Mesenchymal stem cell (in vitro differentiated cells and primary cell): Measurements from ENCODE around the gene USP43.

Experiments used
- DNase-seq: peaks from one replicate; pipeline ENCODE4 v3.0.0-alpha.2; 2013
- H2AFZ ChIP-seq: one replicate; pipeline ENCODE4 v1.6.1; 2013; ENCODE audit warnings: low read depth, mild to moderate bottlenecking, control low read depth, inconsistent platforms, low read length, moderate library complexity
- H2AK5ac ChIP-seq: 2 replicates; pipeline ENCODE4 v1.6.1; 2013; ENCODE audit warnings: low read length, moderate library complexity, mild to moderate bottlenecking, inconsistent platforms; ENCODE audit not compliant: severe bottlenecking
- H2BK120ac ChIP-seq: one replicate; pipeline ENCODE4 v1.6.1; 2013; ENCODE audit warnings: low read depth, mild to moderate bottlenecking, inconsistent platforms, low read length, moderate library complexity
- H2BK12ac ChIP-seq, 2 experiments: one replicate each; pipeline ENCODE4 v1.6.1; 2013; ENCODE audit warnings: inconsistent platforms in 2 of 2, low read length in 2 of 2, mild to moderate bottlenecking in 2 of 2, moderate library complexity in 2 of 2, control low read depth in 1 of 2
- H2BK15ac ChIP-seq: one replicate; pipeline ENCODE4 v1.6.1; 2013; ENCODE audit warnings: mild to moderate bottlenecking, low read depth, inconsistent platforms; ENCODE audit not compliant: poor library complexity, severe bottlenecking
- H2BK5ac ChIP-seq: 2 replicates; pipeline ENCODE4 v1.6.1; 2013; ENCODE audit warnings: low read depth, mild to moderate bottlenecking, low read length, control low read depth, inconsistent platforms; ENCODE audit not compliant: poor library complexity, severe bottlenecking
- H3K14ac ChIP-seq, 2 experiments: one replicate each; pipeline ENCODE4 v1.6.1; 2013; ENCODE audit warnings: inconsistent platforms in 2 of 2, low read length in 2 of 2, control low read depth in 1 of 2, mild to moderate bottlenecking in 1 of 2, moderate library complexity in 1 of 2
- H3K18ac ChIP-seq, 2 experiments: one replicate each; pipeline ENCODE4 v1.6.1; 2013; ENCODE audit warnings: inconsistent platforms in 2 of 2, low read length in 2 of 2, control low read depth in 1 of 2, low read depth in 1 of 2, mild to moderate bottlenecking in 1 of 2
- H3K23ac ChIP-seq, 2 experiments: one replicate each; pipeline ENCODE4 v1.6.1; 2013; ENCODE audit warnings: inconsistent platforms in 2 of 2, low read length in 2 of 2, mild to moderate bottlenecking in 2 of 2, moderate library complexity in 2 of 2, control low read depth in 1 of 2
- H3K27ac ChIP-seq: 2 replicates; pipeline ENCODE4 v1.5.1; 2013; ENCODE audit warnings: mild to moderate bottlenecking, moderate library complexity, low read length, control low read depth, inconsistent platforms; ENCODE audit not compliant: poor library complexity, severe bottlenecking
- H3K27me3 ChIP-seq, 2 experiments: 2 replicates each; pipeline versions ENCODE4 v1.6.1 to v1.7.0; 2013; ENCODE audit warnings: low read length in 2 of 2, mild to moderate bottlenecking in 2 of 2, moderate library complexity in 2 of 2, control low read depth in 1 of 2, inconsistent platforms in 1 of 2; ENCODE audit not compliant: control insufficient read depth in 1 of 2, insufficient read depth in 1 of 2
- H3K36me3 ChIP-seq, 2 experiments: 2 replicates each; pipeline versions ENCODE4 v1.6.1 to v1.7.0; 2013; ENCODE audit warnings: low read length in 2 of 2, control low read depth in 1 of 2, inconsistent platforms in 1 of 2, low read depth in 1 of 2, mild to moderate bottlenecking in 1 of 2; ENCODE audit not compliant: insufficient read depth in 2 of 2, control insufficient read depth in 1 of 2
- H3K4ac ChIP-seq, 2 experiments: one replicate each; pipeline ENCODE4 v1.6.1; 2013; ENCODE audit warnings: inconsistent platforms in 2 of 2, low read length in 2 of 2, mild to moderate bottlenecking in 2 of 2, moderate library complexity in 2 of 2, control low read depth in 1 of 2, low read depth in 1 of 2
- H3K4me1 ChIP-seq: 2 replicates; pipeline ENCODE4 v1.6.1; 2013; ENCODE audit warnings: low read depth, low read length, control low read depth; ENCODE audit not compliant: control insufficient read depth, insufficient read depth
- H3K4me2 ChIP-seq: 2 replicates; pipeline ENCODE4 v1.6.1; 2013; ENCODE audit warnings: low read length, mild to moderate bottlenecking, inconsistent platforms; ENCODE audit not compliant: poor library complexity, severe bottlenecking
- H3K4me3 ChIP-seq, 2 experiments: 2 replicates each; pipeline versions ENCODE4 v1.5.1 to v1.7.0; 2013; ENCODE audit warnings: low read length in 2 of 2, mild to moderate bottlenecking in 2 of 2, control low read depth in 1 of 2, low read depth in 1 of 2; ENCODE audit not compliant: insufficient read depth in 1 of 2
- H3K79me1 ChIP-seq: replicated peaks from 2 replicates; pipeline ENCODE4 v1.6.1; 2013; ENCODE audit warnings: mild to moderate bottlenecking, control low read depth, low read length, inconsistent platforms; ENCODE audit not compliant: poor library complexity, severe bottlenecking
- H3K9ac ChIP-seq: 2 replicates; pipeline ENCODE4 v1.7.0; 2013; ENCODE audit warnings: mild to moderate bottlenecking, low read length, moderate library complexity
- H3K9me3 ChIP-seq: 2 replicates; pipeline ENCODE4 v1.7.0; 2013; ENCODE audit warnings: mild to moderate bottlenecking, low read length; ENCODE audit not compliant: control insufficient read depth
- H4K8ac ChIP-seq: one replicate; pipeline ENCODE4 v1.6.1; 2013; ENCODE audit warnings: inconsistent platforms, mild to moderate bottlenecking, low read length, moderate library complexity
- H4K91ac ChIP-seq: one replicate; pipeline ENCODE4 v1.6.1; 2013; ENCODE audit warnings: mild to moderate bottlenecking, low read length, inconsistent platforms
- WGBS: methylation state at CpG from one replicate; pipeline ENCODE4 v1.1.7; 2013; ENCODE audit warnings: mixed read lengths; 5-methylcytosine and 5-hydroxymethylcytosine counted together

USP43 gene

DNA sequence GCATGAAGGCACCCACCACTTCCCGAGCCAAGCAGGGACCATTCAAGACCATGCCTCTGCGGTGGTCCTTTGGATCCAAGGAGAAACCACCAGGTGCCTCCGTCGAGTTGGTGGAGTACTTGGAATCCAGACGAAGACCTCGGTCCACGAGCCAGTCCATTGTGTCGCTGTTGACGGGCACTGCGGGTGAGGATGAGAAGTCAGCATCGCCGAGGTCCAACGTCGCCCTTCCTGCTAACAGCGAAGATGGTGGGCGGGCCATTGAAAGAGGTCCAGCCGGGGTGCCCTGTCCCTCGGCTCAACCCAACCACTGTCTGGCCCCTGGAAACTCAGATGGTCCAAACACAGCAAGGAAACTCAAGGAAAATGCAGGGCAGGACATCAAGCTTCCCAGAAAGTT lies 82.7 kb downstream of the USP43 start:
- WGBS, result 94% methylated on average over 18 of the region's 18 CpGs

GRCh38 chr17:9728564-9728963 lies 83.2 kb downstream of the USP43 start:
- H3K4me3 ChIP-seq, result no peak overlapping the region
- H3K23ac ChIP-seq, result no peak overlapping the region
- H2BK15ac ChIP-seq, result no peak overlapping the region
- WGBS, result 68% methylated on average over 12 of the region's 12 CpGs
- H3K79me1 ChIP-seq, result peaks cover 3% of the 10 kb centered on the region
- no peaks in the 10 kb centered on the region for H3K9me3 ChIP-seq
- H2AK5ac ChIP-seq, result no peak overlapping the region
- H2BK5ac ChIP-seq, result no peak overlapping the region
- no peak overlapping the region for H2BK120ac ChIP-seq
- H3K27ac ChIP-seq, result no peak overlapping the region
- peak overlapping the region; percentile 33 for H4K8ac ChIP-seq
- H3K4me2 ChIP-seq, result no peak overlapping the region
- H3K4ac ChIP-seq, result no peak overlapping the region
- H3K9ac ChIP-seq, result no peak overlapping the region
- DNase-seq, result no peak
- H4K91ac ChIP-seq, result no peak overlapping the region
- H3K18ac ChIP-seq, result no peak overlapping the region
- peaks cover 2% of the 10 kb centered on the region for H3K4me1 ChIP-seq
- H3K36me3 ChIP-seq, result peaks cover 0 to 24% of the 10 kb centered on the region in 2 experiments
- H3K27me3 ChIP-seq, result peaks cover 0 to 50% of the 10 kb centered on the region in 2 experiments
- no peak overlapping the region for H3K14ac ChIP-seq
- H2BK12ac ChIP-seq, result no peak overlapping the region
- no peak overlapping the region for H2AFZ ChIP-seq

More for the DNA sequence above, 82.7 kb downstream of the USP43 start:
- no peak for DNase-seq
- peaks cover 2% of the 10 kb centered on the region for H3K4me1 ChIP-seq
- no peak overlapping the region for H2AFZ ChIP-seq
- H2BK5ac ChIP-seq, result no peak overlapping the region
- no peak overlapping the region for H3K18ac ChIP-seq
- H4K91ac ChIP-seq, result no peak overlapping the region
- no peak overlapping the region for H3K4ac ChIP-seq
- no peak overlapping the region for H3K4me2 ChIP-seq
- peaks cover 0 to 50% of the 10 kb centered on the region in 2 experiments for H3K27me3 ChIP-seq
- H2AK5ac ChIP-seq, result no peak overlapping the region
- H2BK12ac ChIP-seq, result no peak overlapping the region
- H2BK15ac ChIP-seq, result no peak overlapping the region
- H4K8ac ChIP-seq, result no peak overlapping the region
- H3K36me3 ChIP-seq, result peaks cover 0 to 24% of the 10 kb centered on the region in 2 experiments
- H3K14ac ChIP-seq, result no peak overlapping the region
- no peak overlapping the region for H3K27ac ChIP-seq
- H3K23ac ChIP-seq, result no peak overlapping the region
- H3K9me3 ChIP-seq, result no peaks in the 10 kb centered on the region
- H3K79me1 ChIP-seq, result peaks cover 3% of the 10 kb centered on the region
- no peak overlapping the region for H3K9ac ChIP-seq
- H3K4me3 ChIP-seq, result no peak overlapping the region
- H2BK120ac ChIP-seq, result no peak overlapping the region

DNA sequence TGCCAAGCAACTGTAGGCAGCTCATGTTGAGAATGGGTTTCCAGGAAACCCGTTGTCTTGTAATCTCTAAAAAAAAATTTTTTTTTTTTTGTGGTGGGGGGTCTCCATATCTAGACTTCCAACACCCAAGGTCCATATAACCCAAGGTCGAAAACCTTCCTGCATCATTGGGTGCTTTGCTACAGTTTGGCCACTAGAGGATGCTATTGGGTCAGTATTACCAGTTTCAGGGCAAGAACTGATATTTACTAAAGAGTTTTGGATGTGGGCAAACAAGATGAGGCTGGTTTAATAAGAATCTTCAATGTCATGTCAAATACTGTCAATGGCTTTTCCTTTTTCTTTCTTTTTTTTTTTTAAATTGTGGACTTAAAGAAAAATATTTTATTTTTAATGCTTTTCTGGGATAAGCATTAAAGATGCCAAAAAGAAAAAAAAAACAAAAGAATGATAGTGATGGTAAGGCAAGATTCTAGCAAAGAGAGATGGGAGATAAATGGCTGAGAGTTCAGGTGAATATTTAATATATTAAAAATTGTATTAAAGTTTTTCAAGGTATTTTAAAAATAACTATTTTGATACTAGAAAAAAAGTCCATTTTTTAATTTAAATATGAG lies 83.8 kb downstream of the USP43 start:
- Histone ChIP-seq H3K27me3 (peaks cover 0 to 50% of the 10 kb centered on the region in 2 experiments), H2AFZ (no peak overlapping the region), H2BK15ac (no peak overlapping the region), H4K91ac (no peak overlapping the region), H3K14ac (no peak overlapping the region), H3K4me1 (peaks cover 2% of the 10 kb centered on the region), H3K36me3 (peaks cover 0 to 21% of the 10 kb centered on the region in 2 experiments), H3K4ac (no peak overlapping the region), H3K27ac (no peak overlapping the region), H3K79me1 (no peaks in the 10 kb centered on the region), H3K4me2 (no peak overlapping the region), H2BK120ac (no peak overlapping the region), H2AK5ac (no peak overlapping the region), H3K9ac (no peak overlapping the region), H3K18ac (no peak overlapping the region), H2BK5ac (no peak overlapping the region), H3K23ac (no peak overlapping the region), H2BK12ac (no peak overlapping the region), H3K9me3 (no peaks in the 10 kb centered on the region), H3K4me3 (no peak overlapping the region), H4K8ac (no peak overlapping the region)
- WGBS, result no CpG with 5 or more reads among the region's 2 CpGs
- peak; percentile 63 for DNase-seq

GRCh38 chr17:9729735-9730420 lies 84.6 kb downstream of the USP43 start:
- no peak overlapping the region for H2BK15ac ChIP-seq
- H3K27me3 ChIP-seq, result peaks cover 0 to 45% of the 10 kb centered on the region in 2 experiments
- WGBS, result 56% methylated on average over 11 of the region's 11 CpGs
- H3K14ac ChIP-seq, result no peak overlapping the region
- H3K18ac ChIP-seq, result no peak overlapping the region
- H3K4ac ChIP-seq, result no peak overlapping the region
- no peak overlapping the region for H4K91ac ChIP-seq
- H3K36me3 ChIP-seq, result peaks cover 0 to 19% of the 10 kb centered on the region in 2 experiments
- H2BK5ac ChIP-seq, result no peak overlapping the region
- no peaks in the 10 kb centered on the region for H3K79me1 ChIP-seq
- no peak overlapping the region for H2BK12ac ChIP-seq
- peak overlapping the region; percentile 67 for H2AK5ac ChIP-seq
- H3K9me3 ChIP-seq, result no peaks in the 10 kb centered on the region
- no peak overlapping the region for H3K4me2 ChIP-seq
- H3K9ac ChIP-seq, result no peak overlapping the region
- no peak overlapping the region for H4K8ac ChIP-seq
- DNase-seq, result peak; percentile 24
- H3K27ac ChIP-seq, result peak overlapping the region; percentile 71
- H3K23ac ChIP-seq, result no peak overlapping the region
- peaks cover 2% of the 10 kb centered on the region for H3K4me1 ChIP-seq
- no peak overlapping the region for H2BK120ac ChIP-seq
- H3K4me3 ChIP-seq, result no peak overlapping the region
- H2AFZ ChIP-seq, result no peak overlapping the region
